GM23338 (cell line): ENCODE measurements around the gene PXMP4.

ENCODE experiments used
- CREB1 ChIP-seq: fragments of 250-450 bp; sonication (Bioruptor Pico); IDR thresholded peaks from 2 replicates; pipeline ENCODE4 v1.5.0; 2020; ENCODE audit warnings: low read depth, mild to moderate bottlenecking, moderate library complexity
- EZH2 ChIP-seq: fragments of 200-600 bp; sonication (generic); IDR thresholded peaks from one replicate; pipeline ENCODE4 v1.8.0; 2017; ENCODE audit warnings: antibody characterized with exemption, mild to moderate bottlenecking, low read depth; ENCODE audit not compliant: unreplicated experiment
- EZH2phosphoT487 ChIP-seq: fragments of 200-600 bp; sonication (generic); IDR thresholded peaks from one replicate; pipeline ENCODE4 v1.8.1; 2018; ENCODE audit warnings: antibody characterized with exemption; ENCODE audit not compliant: unreplicated experiment
- JUNB ChIP-seq: IDR thresholded peaks from one replicate; pipeline ENCODE4 v1.6.1; 2016; ENCODE audit warnings: antibody characterized with exemption; ENCODE audit not compliant: unreplicated experiment
- NANOG ChIP-seq: IDR thresholded peaks from 2 replicates; pipeline ENCODE4 v1.6.1; 2016; ENCODE audit warnings: antibody characterized with exemption, borderline replicate concordance
- POLR2AphosphoS5 ChIP-seq: IDR thresholded peaks from 2 replicates; pipeline ENCODE4 v1.6.1; 2016; ENCODE audit warnings: antibody characterized with exemption, low read depth
- TF ChIP-seq, protein P1 (sequence below), 2 experiments: fragments of 200-600 bp in 1 of 2; sonication (generic) in 1 of 2; conservative IDR thresholded peaks; 2 replicates each; pipeline versions ENCODE4 v1.5.1 to v1.6.1; 2016 to 2017; ENCODE audit warnings: antibody characterized with exemption in 2 of 2, low read depth in 2 of 2, mild to moderate bottlenecking in 2 of 2, moderate library complexity in 1 of 2
- TF ChIP-seq, protein P2 (sequence below): IDR thresholded peaks from one replicate; pipeline ENCODE4 v1.6.1; 2018; ENCODE audit warnings: antibody characterized with exemption; ENCODE audit not compliant: unreplicated experiment

DNA sequence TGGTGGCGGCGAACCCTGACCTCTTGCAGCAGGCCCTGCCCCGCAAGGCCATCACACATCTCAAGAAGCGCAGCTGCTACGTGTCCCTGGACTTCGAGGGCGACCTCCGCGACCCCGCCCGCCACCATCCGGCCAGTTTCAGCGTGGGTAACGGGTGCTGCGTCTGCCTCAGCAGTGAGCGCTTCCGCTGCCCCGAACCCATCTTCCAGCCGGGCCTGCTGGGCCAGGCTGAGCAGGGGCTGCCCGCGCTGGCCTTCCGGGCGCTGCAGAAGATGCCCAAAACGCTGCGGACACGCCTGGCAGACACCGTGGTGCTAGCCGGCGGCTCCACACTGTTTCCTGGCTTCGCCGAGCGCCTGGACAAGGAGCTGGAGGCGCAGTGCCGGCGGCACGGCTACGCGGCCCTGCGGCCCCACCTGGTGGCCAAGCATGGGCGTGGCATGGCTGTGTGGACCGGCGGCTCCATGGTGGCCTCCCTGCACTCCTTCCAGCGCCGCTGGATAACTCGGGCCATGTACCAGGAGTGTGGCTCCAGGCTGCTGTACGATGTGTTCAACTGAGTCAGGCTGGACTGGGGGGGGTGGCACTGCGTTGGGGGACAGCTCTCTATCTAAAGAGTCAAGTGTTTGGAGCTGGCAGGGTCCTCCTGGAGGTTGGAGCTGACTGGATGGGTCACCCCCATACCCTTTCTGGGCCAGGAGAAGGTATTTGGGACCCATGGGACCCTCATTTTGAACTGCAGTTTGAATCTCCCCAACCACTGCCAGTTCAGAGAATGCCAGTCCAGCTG, 52.2 kb downstream of the PXMP4 start:
- TF ChIP-seq, protein P1, sequence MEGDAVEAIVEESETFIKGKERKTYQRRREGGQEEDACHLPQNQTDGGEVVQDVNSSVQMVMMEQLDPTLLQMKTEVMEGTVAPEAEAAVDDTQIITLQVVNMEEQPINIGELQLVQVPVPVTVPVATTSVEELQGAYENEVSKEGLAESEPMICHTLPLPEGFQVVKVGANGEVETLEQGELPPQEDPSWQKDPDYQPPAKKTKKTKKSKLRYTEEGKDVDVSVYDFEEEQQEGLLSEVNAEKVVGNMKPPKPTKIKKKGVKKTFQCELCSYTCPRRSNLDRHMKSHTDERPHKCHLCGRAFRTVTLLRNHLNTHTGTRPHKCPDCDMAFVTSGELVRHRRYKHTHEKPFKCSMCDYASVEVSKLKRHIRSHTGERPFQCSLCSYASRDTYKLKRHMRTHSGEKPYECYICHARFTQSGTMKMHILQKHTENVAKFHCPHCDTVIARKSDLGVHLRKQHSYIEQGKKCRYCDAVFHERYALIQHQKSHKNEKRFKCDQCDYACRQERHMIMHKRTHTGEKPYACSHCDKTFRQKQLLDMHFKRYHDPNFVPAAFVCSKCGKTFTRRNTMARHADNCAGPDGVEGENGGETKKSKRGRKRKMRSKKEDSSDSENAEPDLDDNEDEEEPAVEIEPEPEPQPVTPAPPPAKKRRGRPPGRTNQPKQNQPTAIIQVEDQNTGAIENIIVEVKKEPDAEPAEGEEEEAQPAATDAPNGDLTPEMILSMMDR (conservative IDR thresholded peaks at IDR 0.05; ENCODE audit: low read depth in 2 of 2): peak; percentile 73 to 93
- TF ChIP-seq CREB1 (CRISPR knock-in tag) (peak; percentile 55; the same call in 1 of the 2 replicates), EZH2 (no peak), POLR2AphosphoS5 (0 out of 2 replicates have a peak, but pooled peaks have one; percentile 14), EZH2phosphoT487 (no peak), NANOG (no peak), JUNB (no peak)
- TF ChIP-seq, protein P2, sequence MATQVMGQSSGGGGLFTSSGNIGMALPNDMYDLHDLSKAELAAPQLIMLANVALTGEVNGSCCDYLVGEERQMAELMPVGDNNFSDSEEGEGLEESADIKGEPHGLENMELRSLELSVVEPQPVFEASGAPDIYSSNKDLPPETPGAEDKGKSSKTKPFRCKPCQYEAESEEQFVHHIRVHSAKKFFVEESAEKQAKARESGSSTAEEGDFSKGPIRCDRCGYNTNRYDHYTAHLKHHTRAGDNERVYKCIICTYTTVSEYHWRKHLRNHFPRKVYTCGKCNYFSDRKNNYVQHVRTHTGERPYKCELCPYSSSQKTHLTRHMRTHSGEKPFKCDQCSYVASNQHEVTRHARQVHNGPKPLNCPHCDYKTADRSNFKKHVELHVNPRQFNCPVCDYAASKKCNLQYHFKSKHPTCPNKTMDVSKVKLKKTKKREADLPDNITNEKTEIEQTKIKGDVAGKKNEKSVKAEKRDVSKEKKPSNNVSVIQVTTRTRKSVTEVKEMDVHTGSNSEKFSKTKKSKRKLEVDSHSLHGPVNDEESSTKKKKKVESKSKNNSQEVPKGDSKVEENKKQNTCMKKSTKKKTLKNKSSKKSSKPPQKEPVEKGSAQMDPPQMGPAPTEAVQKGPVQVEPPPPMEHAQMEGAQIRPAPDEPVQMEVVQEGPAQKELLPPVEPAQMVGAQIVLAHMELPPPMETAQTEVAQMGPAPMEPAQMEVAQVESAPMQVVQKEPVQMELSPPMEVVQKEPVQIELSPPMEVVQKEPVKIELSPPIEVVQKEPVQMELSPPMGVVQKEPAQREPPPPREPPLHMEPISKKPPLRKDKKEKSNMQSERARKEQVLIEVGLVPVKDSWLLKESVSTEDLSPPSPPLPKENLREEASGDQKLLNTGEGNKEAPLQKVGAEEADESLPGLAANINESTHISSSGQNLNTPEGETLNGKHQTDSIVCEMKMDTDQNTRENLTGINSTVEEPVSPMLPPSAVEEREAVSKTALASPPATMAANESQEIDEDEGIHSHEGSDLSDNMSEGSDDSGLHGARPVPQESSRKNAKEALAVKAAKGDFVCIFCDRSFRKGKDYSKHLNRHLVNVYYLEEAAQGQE: no peak
